Ramos (cell line): Measurements from ENCODE around the gene UBL4A.

Experiments
- in situ Hi-C: fragments of 300-500 bp; cut with MboI; formaldehyde crosslinking; loops from one replicate; pipeline ENCODE4 v1.14.3; 2022; ENCODE audit warnings: low sequenced_read_pairs; ENCODE audit not compliant: unreplicated experiment

Gene UBL4A

GRCh38 chrX:154484255-154485149 is 1.9 kb downstream of the UBL4A start:
- in situ Hi-C loops: no loop called here

- in situ Hi-C loops: no loop called here
Observed at GRCh38 chrX:154483325-154483724, 3.1 kb downstream of the UBL4A start.

- in situ Hi-C loops: no loop called here
Observed at GRCh38 chrX:154482786-154483185, 3.6 kb downstream of the UBL4A start.

GRCh38 chrX:154481911-154482601 is 4.4 kb downstream of the UBL4A start:
- in situ Hi-C loops: no loop called here

- in situ Hi-C loops: no loop called here
Observed at GRCh38 chrX:154481195-154481594, 5.2 kb downstream of the UBL4A start.

- in situ Hi-C loops: no loop called here
Observed at GRCh38 chrX:154478728-154479622, 7.4 kb downstream of the UBL4A start, which contains the start of gene LAGE3. Gene LAGE3, minus strand, starts transcription at chrX:154479281. Its CDS starts 366 bp downstream, at chrX:154478915.

- in situ Hi-C loops: no loop called here
Observed at GRCh38 chrX:154477891-154478477, 8.4 kb downstream of the UBL4A start.

- in situ Hi-C loops: no loop called here
Observed at GRCh38 chrX:154476821-154477220, 9.6 kb downstream of the UBL4A start.

GRCh38 chrX:154473683-154474082 is 12.7 kb downstream of the UBL4A start:
- in situ Hi-C loops: no loop called here

GRCh38 chrX:154472685-154473632 is 13.5 kb downstream of the UBL4A start:
- in situ Hi-C loops: no loop called here

GRCh38 chrX:154471839-154472684 is 14.4 kb downstream of the UBL4A start:
- in situ Hi-C loops: no loop called here

GRCh38 chrX:154470914-154471568 is 15.4 kb downstream of the UBL4A start:
- in situ Hi-C loops: no loop called here

- in situ Hi-C loops: no loop called here
Observed at GRCh38 chrX:154470434-154470833, 16.0 kb downstream of the UBL4A start.

GRCh38 chrX:154469880-154470279 is 16.5 kb downstream of the UBL4A start:
- in situ Hi-C loops: no loop called here

- in situ Hi-C loops: no loop called here
Observed at GRCh38 chrX:154469114-154469513, 17.3 kb downstream of the UBL4A start.

- in situ Hi-C loops: no loop called here
Observed at GRCh38 chrX:154468217-154468616, 18.2 kb downstream of the UBL4A start.

- in situ Hi-C loops: no loop called here
Observed at GRCh38 chrX:154467556-154467955, 18.9 kb downstream of the UBL4A start.

- in situ Hi-C loops: no loop called here
Observed at GRCh38 chrX:154466907-154467306, 19.5 kb downstream of the UBL4A start.
